Measurements from ENCODE around the gene LRRC73.
A peak's percentile ranks its signal among the peaks of the same experiment; 100 is the strongest.
"Not testable (repeated sequence)": the region's sequence is repeated elsewhere in the genome, so short reads cannot be mapped to it uniquely, and the experiment has no call there.

Gene LRRC73, protein sequence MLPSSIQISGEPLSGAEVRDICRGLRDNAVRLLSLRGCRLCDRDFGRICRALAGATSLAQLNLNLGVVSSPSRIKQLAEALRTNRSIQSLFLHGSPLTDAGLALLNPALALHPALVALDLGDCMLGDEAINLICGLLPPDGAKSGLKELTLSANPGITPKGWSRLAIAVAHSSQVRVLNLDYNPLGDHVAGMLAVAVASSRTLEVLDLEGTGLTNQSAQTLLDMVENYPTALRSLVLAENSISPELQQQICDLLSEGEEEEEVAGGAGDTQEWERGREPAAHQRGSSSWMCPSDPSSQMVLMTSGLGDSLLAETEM

GRCh38 chr6:43509984-43510826 lies at the start of gene LRRC73:
Gene LRRC73 (minus strand): TSS chr6:43510346. CDS start chr6:43509785, 561 bp downstream.
- DNase-seq = peak in 12 of 14 donors; percentile 41 to 83 (median 58)

DNA sequence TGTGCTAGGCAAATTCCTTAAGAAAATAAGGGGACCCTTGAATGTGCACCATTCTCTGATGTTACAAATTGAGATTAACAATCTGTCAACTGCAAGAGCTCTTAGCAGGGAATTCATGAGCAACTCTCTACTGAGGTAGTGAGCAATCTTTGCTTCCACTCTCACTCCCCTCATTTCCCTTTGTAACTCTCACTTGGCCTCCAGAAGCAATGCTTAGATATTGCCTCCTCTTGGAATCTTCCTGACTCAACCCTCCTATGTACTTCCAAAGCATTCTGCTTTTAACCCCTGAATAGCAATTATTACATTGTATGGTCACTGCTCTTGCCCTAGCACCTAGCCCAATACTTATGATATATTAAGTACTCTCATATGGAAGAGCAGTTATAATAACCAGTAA lies 49.2 kb upstream of the LRRC73 start:
- no peak for DNase-seq

- not testable (repeated sequence) for DNase-seq
Measured at GRCh38 chr6:43557620-43558019, 47.5 kb upstream of the LRRC73 start.

DNA sequence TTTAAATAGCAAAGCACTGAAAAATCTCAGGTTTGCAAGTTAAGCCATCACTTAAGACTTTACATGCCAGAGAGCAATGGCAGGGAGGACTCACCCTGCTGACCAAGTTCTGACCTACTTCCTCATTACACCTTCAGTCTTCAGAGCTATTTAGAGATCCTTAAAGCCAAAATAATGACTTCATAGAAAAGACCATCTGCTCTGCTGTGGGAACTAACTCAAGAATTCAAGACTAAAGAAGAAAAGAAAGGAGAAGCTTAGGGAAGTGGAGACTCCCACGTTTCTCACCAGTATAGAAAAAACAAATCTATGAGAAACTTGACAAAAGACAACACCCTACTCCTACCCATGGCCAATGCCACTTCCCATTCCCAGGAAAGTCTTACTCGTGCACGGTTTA lies 37.1 kb upstream of the LRRC73 start:
- DNase-seq = no peak

DNA sequence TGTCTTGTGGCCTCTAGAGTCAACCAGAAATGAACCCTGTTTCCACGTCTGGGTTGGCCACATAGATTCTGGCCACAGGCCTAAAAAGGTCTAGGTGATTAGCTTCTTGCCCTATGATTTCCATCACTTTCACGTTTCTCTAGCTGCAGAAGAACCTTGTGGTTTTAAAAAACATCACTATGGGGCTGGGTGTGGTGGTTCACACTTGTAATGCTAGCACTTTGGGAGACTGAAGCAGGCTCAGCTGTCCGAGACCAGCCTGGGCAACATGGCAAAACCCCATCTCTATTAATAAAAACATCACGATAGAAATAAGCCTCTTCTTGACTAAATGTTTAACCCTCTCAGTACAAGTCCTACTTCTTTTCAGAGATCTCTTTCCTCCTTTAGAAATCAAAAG lies 34.3 kb upstream of the LRRC73 start:
- DNase-seq = no peak

DNA sequence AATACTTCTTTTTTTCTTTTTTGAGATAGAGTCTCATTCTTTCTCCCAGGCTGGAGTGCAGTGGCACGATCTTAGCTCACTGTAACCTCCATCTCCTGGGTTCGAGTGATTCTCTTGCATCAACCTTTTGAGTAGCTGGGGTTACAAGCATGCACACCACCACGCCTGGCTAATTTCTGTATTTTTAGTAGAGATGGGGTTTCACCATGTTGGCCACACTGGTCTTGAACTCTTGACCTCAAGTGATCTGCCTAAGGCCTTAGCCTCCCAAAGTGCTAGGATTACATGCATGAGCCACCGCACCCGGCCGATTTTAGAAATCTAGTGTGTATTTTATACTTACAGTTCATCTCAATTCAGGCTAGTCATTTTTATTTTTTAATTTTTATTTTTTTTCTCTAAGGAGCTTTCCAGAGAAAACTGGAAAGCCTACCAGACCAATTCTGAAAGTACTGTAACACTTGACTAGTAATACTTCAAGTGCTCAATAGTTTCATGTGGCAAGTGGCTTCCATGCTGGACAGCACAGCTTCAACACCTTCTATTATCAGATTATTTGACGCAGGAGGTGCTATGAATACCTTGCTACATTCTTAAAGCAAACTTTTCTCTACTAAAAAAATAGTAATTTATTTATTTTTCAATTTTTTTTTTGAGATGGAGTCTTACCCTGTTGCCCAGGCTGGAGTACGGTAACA lies 31.8 kb upstream of the LRRC73 start:
- no peak for DNase-seq

GRCh38 chr6:43540507-43540906 lies 30.4 kb upstream of the LRRC73 start:
- no peak for DNase-seq

GRCh38 chr6:43539409-43539808 lies 29.3 kb upstream of the LRRC73 start:
- not testable (repeated sequence) for DNase-seq

DNA sequence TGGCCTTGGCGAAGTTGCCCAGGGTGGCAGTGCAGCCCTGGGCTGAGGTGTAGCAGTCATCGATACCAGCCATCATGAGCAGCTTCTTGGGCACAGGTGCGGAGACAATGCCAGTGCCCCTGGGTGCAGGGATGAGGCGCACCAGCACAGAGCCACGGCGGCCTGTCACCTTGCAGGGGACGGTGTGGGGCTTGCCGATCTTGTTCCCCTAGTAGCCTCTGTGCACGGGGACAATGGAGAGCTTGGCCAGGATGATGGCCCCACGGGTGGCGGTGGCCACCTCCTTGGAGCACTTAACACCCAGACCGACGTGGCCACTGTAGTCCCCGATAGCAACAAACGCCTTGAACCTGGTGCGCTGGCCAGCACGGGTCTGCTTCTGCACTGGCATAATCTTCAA lies 28.8 kb upstream of the LRRC73 start:
- DNase-seq = not testable (repeated sequence)

GRCh38 chr6:43532201-43532600 lies 22.1 kb upstream of the LRRC73 start:
- DNase-seq = no peak

GRCh38 chr6:43524483-43524961 lies 14.4 kb upstream of the LRRC73 start:
- no peak for DNase-seq

GRCh38 chr6:43523284-43523683 lies 13.1 kb upstream of the LRRC73 start:
- DNase-seq = no peak

- no peak for DNase-seq
Measured at GRCh38 chr6:43522547-43523261, 12.6 kb upstream of the LRRC73 start.

- DNase-seq = no peak
Measured at GRCh38 chr6:43521836-43522235, 11.7 kb upstream of the LRRC73 start.

DNA sequence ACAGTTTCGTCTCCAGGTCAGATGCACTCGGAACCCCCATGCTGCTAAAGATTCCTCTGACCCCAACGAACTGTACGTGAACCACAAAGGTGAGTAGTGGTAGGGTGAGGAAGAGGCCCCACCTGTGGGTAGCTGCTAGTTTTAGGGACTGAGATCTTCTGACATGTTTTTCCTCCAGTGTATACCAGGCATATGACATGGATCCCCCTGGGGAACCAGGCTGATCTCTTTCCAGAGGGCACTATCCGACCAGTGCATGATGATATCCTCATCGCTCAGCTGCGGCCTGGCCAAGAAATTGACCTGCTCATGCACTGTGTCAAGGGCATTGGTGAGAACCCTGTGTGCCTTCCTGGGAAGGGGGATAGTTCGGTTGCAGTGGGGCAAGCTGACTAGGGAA lies 10.0 kb upstream of the LRRC73 start:
- DNase-seq = no peak

- DNase-seq = no peak
Measured at GRCh38 chr6:43517505-43518357, 7.6 kb upstream of the LRRC73 start.

DNA sequence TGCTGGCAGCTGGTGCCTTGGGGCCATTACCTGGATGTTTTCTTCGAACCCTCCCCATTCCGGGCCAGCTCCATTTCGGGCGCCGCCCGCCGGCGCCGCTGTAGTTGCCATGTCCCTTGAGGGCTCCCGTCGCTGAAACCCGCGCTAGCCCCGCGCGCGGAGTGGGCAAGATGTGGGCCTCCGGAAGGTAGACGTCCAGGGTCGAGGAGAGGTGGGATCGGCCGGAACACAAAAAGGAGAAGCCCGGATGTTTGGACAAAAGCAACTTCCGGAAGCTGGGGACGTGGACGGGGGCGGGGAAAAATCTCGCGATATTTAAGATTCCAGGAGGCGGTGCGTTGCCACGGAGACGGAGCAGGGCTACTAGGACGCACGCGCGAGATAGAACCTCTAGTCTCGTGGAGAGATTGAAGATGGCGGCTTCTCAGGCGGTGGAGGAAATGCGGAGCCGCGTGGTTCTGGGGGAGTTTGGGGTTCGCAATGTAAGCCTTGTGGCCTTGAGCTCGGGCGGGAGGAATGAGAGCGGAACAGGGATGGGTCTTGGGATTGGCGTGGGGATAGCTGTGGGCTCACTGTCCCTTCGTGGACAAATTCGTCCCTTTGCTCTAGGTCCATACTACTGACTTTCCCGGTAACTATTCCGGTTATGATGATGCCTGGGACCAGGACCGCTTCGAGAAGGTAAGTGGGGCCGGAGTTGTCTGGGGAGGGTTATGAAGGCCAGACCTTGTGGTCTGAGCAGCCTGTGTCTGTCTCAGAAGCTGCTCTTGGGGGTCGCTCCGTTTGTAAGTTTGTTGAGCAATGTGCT lies 6.8 kb upstream of the LRRC73 start, which contains the start of the genes POLR1C and YIPF3:
Gene POLR1C, plus strand, starts transcription at position 393 of the 808 bp plus-strand sequence. Its CDS starts 21 bp downstream, at position 414.
Gene YIPF3, minus strand, starts transcription at position 230 of the 808 bp plus-strand sequence. Its CDS starts 119 bp downstream, at position 111.
- peak; percentile 57 to 96 (median 94) for DNase-seq

- peak in 1 of 14 donors; percentile 71 for DNase-seq
Measured at GRCh38 chr6:43516367-43516696, 6.2 kb upstream of the LRRC73 start.

- DNase-seq = no peak
Measured at GRCh38 chr6:43515808-43516207, 5.7 kb upstream of the LRRC73 start.

GRCh38 chr6:43511824-43512415 lies 1.8 kb upstream of the LRRC73 start:
- DNase-seq = no peak
